SU-DHL-6 (cell line): Measurements from ENCODE around the gene ZDHHC19.

Experiments used
- EZH2phosphoT487 ChIP-seq: fragments of 200-600 bp; sonication (generic), shearing (Covaris generic); conservative IDR thresholded peaks from 2 replicates; pipeline ENCODE4 v1.6.1; 2018; ENCODE audit warnings: mild to moderate bottlenecking, antibody characterized with exemption, low read length, moderate library complexity, mixed read lengths
- TF ChIP-seq, protein P1 (sequence below): fragments of 200-600 bp; sonication (generic); IDR thresholded peaks from one replicate; pipeline ENCODE4 v1.5.1; 2017; ENCODE audit warnings: antibody characterized with exemption, mild to moderate bottlenecking, low read length, moderate library complexity; ENCODE audit not compliant: insufficient read depth, poor library complexity, severe bottlenecking

DNA sequence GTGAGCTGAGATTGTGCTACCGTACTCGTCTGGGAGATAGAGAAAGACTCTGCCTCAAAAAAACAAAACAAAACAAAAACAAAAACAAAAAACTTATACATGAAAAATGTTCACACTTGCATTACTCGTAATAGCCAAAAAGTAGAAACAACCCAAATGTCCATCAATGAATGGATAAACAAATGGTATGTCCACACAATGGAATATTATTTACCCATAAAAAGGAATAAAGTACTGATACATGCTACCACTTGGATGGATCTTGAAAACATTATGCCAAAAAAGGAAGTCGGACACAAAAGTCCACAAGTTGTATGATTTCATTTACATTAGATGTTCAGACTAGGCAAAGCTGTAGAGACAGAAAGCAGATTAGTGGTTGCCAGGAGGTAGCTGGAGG lies 49.6 kb upstream of the ZDHHC19 start:
- TF ChIP-seq, protein P1, sequence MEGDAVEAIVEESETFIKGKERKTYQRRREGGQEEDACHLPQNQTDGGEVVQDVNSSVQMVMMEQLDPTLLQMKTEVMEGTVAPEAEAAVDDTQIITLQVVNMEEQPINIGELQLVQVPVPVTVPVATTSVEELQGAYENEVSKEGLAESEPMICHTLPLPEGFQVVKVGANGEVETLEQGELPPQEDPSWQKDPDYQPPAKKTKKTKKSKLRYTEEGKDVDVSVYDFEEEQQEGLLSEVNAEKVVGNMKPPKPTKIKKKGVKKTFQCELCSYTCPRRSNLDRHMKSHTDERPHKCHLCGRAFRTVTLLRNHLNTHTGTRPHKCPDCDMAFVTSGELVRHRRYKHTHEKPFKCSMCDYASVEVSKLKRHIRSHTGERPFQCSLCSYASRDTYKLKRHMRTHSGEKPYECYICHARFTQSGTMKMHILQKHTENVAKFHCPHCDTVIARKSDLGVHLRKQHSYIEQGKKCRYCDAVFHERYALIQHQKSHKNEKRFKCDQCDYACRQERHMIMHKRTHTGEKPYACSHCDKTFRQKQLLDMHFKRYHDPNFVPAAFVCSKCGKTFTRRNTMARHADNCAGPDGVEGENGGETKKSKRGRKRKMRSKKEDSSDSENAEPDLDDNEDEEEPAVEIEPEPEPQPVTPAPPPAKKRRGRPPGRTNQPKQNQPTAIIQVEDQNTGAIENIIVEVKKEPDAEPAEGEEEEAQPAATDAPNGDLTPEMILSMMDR = no peak
- no peak for TF ChIP-seq EZH2phosphoT487
